GM23338 (cell line): ENCODE measurements around the gene ZC3H7A. TPM values are rescaled to one million over a fixed set of nuclear protein-coding genes. Genes with fewer than 3 reads are reported as not detected.

ENCODE experiments used
- ATAC-seq: fragments of 200-7000 bp; cut with Tn5 transposase; 3 replicates; pipeline ENCODE4 v1.9.1; 2020
- DNase-seq: peaks from one replicate; pipeline ENCODE4 v3.0.0-alpha.2; 2015; ENCODE audit warnings: low spot score
- H2AFZ ChIP-seq: fragments of 200-600 bp; sonication (generic); 2 replicates; pipeline ENCODE4 v1.8.0; 2016; ENCODE audit warnings: antibody characterized with exemption, mild to moderate bottlenecking, moderate library complexity
- H3F3A ChIP-seq: fragments of 200-600 bp; sonication (generic); replicated peaks from 2 replicates; pipeline ENCODE4 v1.8.0; 2017; ENCODE audit warnings: antibody characterized with exemption, mixed run types, low read depth
- H3K27ac ChIP-seq: fragments of 200-600 bp; sonication (generic); 2 replicates; pipeline ENCODE4 v1.6.1; 2016; ENCODE audit warnings: low read depth
- H3K27me3 ChIP-seq: fragments of 200-600 bp; sonication (generic); 2 replicates; pipeline ENCODE4 v1.8.0; 2016; ENCODE audit warnings: mild to moderate bottlenecking, mixed run types, moderate library complexity; ENCODE audit not compliant: insufficient read depth
- H3K36me3 ChIP-seq: fragments of 200-600 bp; sonication (generic); 2 replicates; pipeline ENCODE4 v1.8.0; 2016; ENCODE audit warnings: mild to moderate bottlenecking; ENCODE audit not compliant: insufficient read depth
- H3K4me1 ChIP-seq: fragments of 200-600 bp; sonication (generic); 2 replicates; pipeline ENCODE4 v1.8.0; 2016; ENCODE audit warnings: mild to moderate bottlenecking, moderate library complexity; ENCODE audit not compliant: insufficient read depth
- H3K4me2 ChIP-seq: fragments of 200-600 bp; sonication (generic); 2 replicates; pipeline ENCODE4 v1.7.1; 2017; ENCODE audit warnings: mixed run types
- H3K4me3 ChIP-seq: fragments of 200-600 bp; sonication (generic); 2 replicates; pipeline ENCODE4 v1.6.1; 2016; ENCODE audit warnings: mixed run types
- H3K79me2 ChIP-seq: fragments of 200-600 bp; sonication (generic); replicated peaks from 2 replicates; pipeline ENCODE4 v1.8.0; 2017; ENCODE audit warnings: mild to moderate bottlenecking; ENCODE audit not compliant: insufficient read depth
- H3K9me2 ChIP-seq: fragments of 200-600 bp; sonication (generic); 2 replicates; pipeline ENCODE4 v1.8.0; 2017; ENCODE audit not compliant: insufficient read depth
- H4K20me1 ChIP-seq: fragments of 200-600 bp; sonication (generic); replicated peaks from 2 replicates; pipeline ENCODE4 v1.8.0; 2017; ENCODE audit warnings: mild to moderate bottlenecking; ENCODE audit not compliant: insufficient read depth
- H3K27ac Mint-ChIP-seq: 2 replicates; pipeline ENCODE4 v1.8.0; 2020; ENCODE audit warnings: inconsistent platforms, mild to moderate bottlenecking, moderate library complexity, mixed read lengths
- H3K27me3 Mint-ChIP-seq: 3 replicates; pipeline ENCODE4 v1.8.0; 2022; ENCODE audit warnings: low read depth, mild to moderate bottlenecking, moderate library complexity, mixed read lengths, inconsistent platforms; ENCODE audit not compliant: insufficient read depth, poor library complexity
- H3K36me3 Mint-ChIP-seq: 3 replicates; pipeline ENCODE4 v1.8.0; 2021; ENCODE audit warnings: low read depth, mild to moderate bottlenecking, inconsistent platforms, moderate library complexity, mixed read lengths
- H3K4me1 Mint-ChIP-seq: 3 replicates; pipeline ENCODE4 v1.8.0; 2020; ENCODE audit warnings: mild to moderate bottlenecking, inconsistent platforms, mixed read lengths
- H3K4me3 Mint-ChIP-seq: 3 replicates; pipeline ENCODE4 v1.8.0; 2021; ENCODE audit warnings: moderate library complexity, mild to moderate bottlenecking, inconsistent platforms, mixed read lengths
- H3K9me3 Mint-ChIP-seq: 3 replicates; pipeline ENCODE4 v1.8.0; 2020; ENCODE audit warnings: moderate library complexity, mild to moderate bottlenecking, inconsistent platforms, mixed read lengths
- CTCF ChIP-seq, 2 experiments: fragments of 200-600 bp in 1 of 2; sonication (generic) in 1 of 2; conservative IDR thresholded peaks; 2 replicates each; pipeline versions ENCODE4 v1.5.1 to v1.6.1; 2016 to 2017; ENCODE audit warnings: antibody characterized with exemption in 2 of 2, low read depth in 2 of 2, mild to moderate bottlenecking in 2 of 2, moderate library complexity in 1 of 2
- JUNB ChIP-seq: IDR thresholded peaks from one replicate; pipeline ENCODE4 v1.6.1; 2016; ENCODE audit warnings: antibody characterized with exemption; ENCODE audit not compliant: unreplicated experiment
- POLR2AphosphoS5 ChIP-seq: IDR thresholded peaks from 2 replicates; pipeline ENCODE4 v1.6.1; 2016; ENCODE audit warnings: antibody characterized with exemption, low read depth
- REST ChIP-seq: IDR thresholded peaks from one replicate; pipeline ENCODE4 v1.6.1; 2018; ENCODE audit warnings: antibody characterized with exemption; ENCODE audit not compliant: unreplicated experiment
- ZNF114 ChIP-seq: fragments of 250-450 bp; sonication (Bioruptor Pico); IDR thresholded peaks from 2 replicates; pipeline ENCODE4 v1.5.0; 2020; ENCODE audit warnings: mild to moderate bottlenecking, moderate library complexity
- ZNF331 ChIP-seq: fragments of 250-450 bp; sonication (Bioruptor Pico); IDR thresholded peaks from 2 replicates; pipeline ENCODE4 v1.5.0; 2020; ENCODE audit warnings: low read depth, mild to moderate bottlenecking, moderate library complexity
- ZNF462 ChIP-seq: fragments of 250-450 bp; sonication (Bioruptor Pico); IDR thresholded peaks from 2 replicates; pipeline ENCODE4 v1.5.0; 2020; ENCODE audit warnings: mild to moderate bottlenecking, moderate library complexity
- polyA plus RNA-seq: library from polyadenylated mRNA; unstranded; fragments of >200 nt; fragmentation: Nextera tagmentation; extraction: Ambion mirVana; gene quantifications from 2 replicates; pipeline ENCODE4 v1.2.1, GENCODE V29; 2016
- total RNA-seq: library from RNA; depleted of rRNA; stranded (reverse); fragments of >200 nt; shearing (Covaris generic); gene quantifications from 2 replicates; pipeline ENCODE4 v1.2.3, GENCODE V29; 2014

ZC3H7A gene
- total and polyA plus RNA-seq, 2 experiments from 2014 or later = 32.7 to 42.2 TPM

- peaks cover 86% of the 10 kb centered on the region for H3K79me2 ChIP-seq
- H3K36me3 ChIP-seq = no peaks in the 10 kb centered on the region
- H3K27ac ChIP-seq = 0 out of 2 replicates have a peak overlapping the region, but pooled peaks have one; percentile 7
- 0 out of 2 replicates have a peak overlapping the region, but pooled peaks have one; percentile 60 for H3K27ac Mint-ChIP-seq
- peaks cover 38% of the 10 kb centered on the region for H4K20me1 ChIP-seq
- H3K27me3 ChIP-seq = no peaks in the 10 kb centered on the region
- H3K4me1 Mint-ChIP-seq = peaks cover 27% of the 10 kb centered on the region; the same call in 2 of the 3 replicates
- TF ChIP-seq REST (no peak), POLR2AphosphoS5 (no peak), CTCF (conservative IDR thresholded peaks at IDR 0.05; ENCODE audit: low read depth in 2 of 2) (no peak), ZNF114 (CRISPR knock-in tag) (no peak)
- peaks cover 5% of the 10 kb centered on the region for H3K27me3 Mint-ChIP-seq
- no peak for DNase-seq
- H2AFZ ChIP-seq = no peak overlapping the region
- H3K4me1 ChIP-seq = peaks cover 16% of the 10 kb centered on the region
- H3F3A ChIP-seq = peaks cover 19% of the 10 kb centered on the region
- H3K4me3 ChIP-seq = no peak overlapping the region
- H3K9me3 Mint-ChIP-seq = no peaks in the 10 kb centered on the region
- no peak for ATAC-seq
- H3K4me3 Mint-ChIP-seq = no peak overlapping the region
- no peak overlapping the region for H3K4me2 ChIP-seq
- H3K9me2 ChIP-seq = no peaks in the 10 kb centered on the region
- peaks cover 15% of the 10 kb centered on the region; the same call in 2 of the 3 replicates for H3K36me3 Mint-ChIP-seq
Observed at GRCh38 chr16:11793840-11794239, 3.2 kb downstream of the ZC3H7A start.

GRCh38 chr16:11792410-11793241 lies 4.4 kb downstream of the ZC3H7A start:
- H3K4me2 ChIP-seq = no peak overlapping the region
- H2AFZ ChIP-seq = no peak overlapping the region
- Mint-ChIP-seq H3K4me1 (peaks cover 22% of the 10 kb centered on the region; the same call in 2 of the 3 replicates), H3K27me3 (peaks cover 3% of the 10 kb centered on the region), H3K4me3 (no peak overlapping the region), H3K36me3 (peaks cover 18% of the 10 kb centered on the region), H3K27ac (no peak overlapping the region), H3K9me3 (no peaks in the 10 kb centered on the region; the same call in 2 of the 3 replicates)
- DNase-seq = no peak
- H4K20me1 ChIP-seq = peaks cover 40% of the 10 kb centered on the region
- H3F3A ChIP-seq = peaks cover 8% of the 10 kb centered on the region
- ATAC-seq = no peak
- no peak overlapping the region for H3K4me3 ChIP-seq
- H3K4me1 ChIP-seq = peaks cover 6% of the 10 kb centered on the region; the same call in 1 of the 2 replicates
- H3K36me3 ChIP-seq = no peaks in the 10 kb centered on the region
- no peak overlapping the region for H3K27ac ChIP-seq
- peaks cover 91% of the 10 kb centered on the region for H3K79me2 ChIP-seq
- no peaks in the 10 kb centered on the region for H3K27me3 ChIP-seq
- H3K9me2 ChIP-seq = no peaks in the 10 kb centered on the region
- TF ChIP-seq JUNB (no peak), ZNF462 (CRISPR knock-in tag) (no peak), ZNF331 (no peak), ZNF114 (CRISPR knock-in tag) (no peak)
